ENCODE measurements around the gene EIF2D.

The EIF2D gene

DNA sequence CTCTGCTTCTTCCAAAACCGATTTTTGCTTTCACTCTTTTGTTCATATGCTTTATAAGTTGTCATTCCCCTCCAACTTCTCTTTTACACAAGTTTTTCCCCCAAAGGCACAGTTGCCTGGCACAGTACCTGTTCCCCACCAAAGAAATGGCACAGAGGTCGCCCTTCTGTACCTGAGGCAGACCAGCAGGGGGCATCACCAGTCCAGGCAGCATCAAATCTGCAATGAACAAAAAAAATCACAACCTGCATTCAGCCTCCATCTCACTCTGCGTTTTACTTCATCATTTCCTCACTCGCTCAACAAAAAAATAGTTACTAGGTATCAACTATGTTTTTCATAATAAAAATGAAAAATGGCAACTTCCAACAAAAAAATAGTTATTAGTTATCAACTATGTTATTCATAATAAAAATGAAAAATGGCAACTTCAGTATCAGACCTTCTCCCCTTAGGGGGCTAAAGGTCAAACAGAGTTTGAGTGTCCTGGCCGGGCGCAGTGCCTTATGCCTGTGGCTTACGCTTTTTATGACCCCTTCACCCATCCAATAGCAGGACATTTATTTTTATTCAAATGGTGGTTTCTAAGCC, 4.1 kb downstream of the EIF2D start:
- TF ChIP-seq CTCF (IDR thresholded peaks at IDR 0.05; ENCODE audit: low read depth, low read length): peak; percentile 77
- DNase-seq (ENCODE audit: extremely low read depth, low read depth): no peak

DNA sequence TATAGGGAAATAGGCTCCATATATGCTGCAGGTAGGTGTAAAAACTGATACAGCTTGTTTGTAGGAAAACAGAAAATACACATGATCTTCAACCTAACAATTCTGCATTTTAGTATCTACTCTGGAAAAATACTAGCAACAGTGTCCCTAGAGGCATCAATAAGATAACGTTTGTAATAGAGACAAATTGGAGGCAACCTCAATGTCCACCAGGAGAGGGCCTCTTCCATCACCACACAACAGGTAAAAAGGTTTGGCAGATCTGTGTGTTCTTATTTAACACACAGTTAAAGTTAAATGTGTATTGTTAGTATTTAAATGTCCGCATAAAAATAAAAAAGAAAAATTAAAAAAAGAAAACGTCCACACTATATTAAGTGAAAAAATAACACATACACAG, 5.4 kb downstream of the EIF2D start:
- no peak for DNase-seq (ENCODE audit: extremely low read depth, low read depth)
- TF ChIP-seq CTCF (IDR thresholded peaks at IDR 0.05; ENCODE audit: low read depth, low read length): peak; percentile 29

- no peak for TF ChIP-seq CTCF (IDR thresholded peaks at IDR 0.05; ENCODE audit: low read depth, low read length)
Observed at GRCh38 chr1:206604861-206605260, 7.4 kb downstream of the EIF2D start.

DNA sequence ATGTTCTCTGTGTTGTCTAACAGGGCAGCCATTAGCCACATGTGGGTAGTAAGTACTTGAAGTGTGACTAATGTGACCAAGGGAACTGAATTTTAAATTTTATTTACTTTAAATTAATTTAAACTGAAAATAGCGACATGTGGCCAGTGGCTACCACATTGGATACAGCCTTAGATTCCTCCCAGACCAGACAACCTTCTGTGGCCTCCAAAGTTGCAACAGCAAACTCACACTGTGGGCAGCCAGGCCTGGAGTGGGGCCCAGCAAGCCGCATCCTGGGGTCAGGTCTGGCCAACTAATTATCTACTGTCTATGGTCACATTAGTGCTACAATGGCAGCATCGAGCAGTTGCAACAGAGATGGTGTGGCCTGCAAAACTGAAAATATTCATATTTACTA, 11.7 kb downstream of the EIF2D start:
- no peak for TF ChIP-seq CTCF (IDR thresholded peaks at IDR 0.05; ENCODE audit: low read depth, low read length)
- DNase-seq (ENCODE audit: extremely low read depth, low read depth): no peak

More at GRCh38 chr1:206604861-206605260, 7.4 kb downstream of the EIF2D start:
- no peak for DNase-seq (ENCODE audit: extremely low read depth, low read depth)

DNA sequence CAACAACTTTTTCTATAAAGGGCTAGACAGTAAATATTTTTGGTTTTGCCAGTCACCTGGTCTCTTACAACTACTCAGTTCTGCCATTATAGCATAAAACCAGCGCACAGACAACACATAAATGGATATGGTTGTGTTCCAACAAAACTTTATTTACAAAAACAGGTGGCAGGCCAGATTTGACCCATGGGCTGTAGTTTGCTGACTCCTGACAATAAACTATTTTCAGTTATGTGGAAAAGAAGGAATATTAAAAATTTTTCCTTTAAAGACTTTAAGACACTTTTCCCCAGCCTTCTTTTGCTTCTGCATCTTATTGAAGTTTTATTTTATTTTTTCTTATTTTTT, 16.0 kb downstream of the EIF2D start:
- TF ChIP-seq CTCF (IDR thresholded peaks at IDR 0.05; ENCODE audit: low read depth, low read length): no peak

GRCh38 chr1:206595581-206596318, 16.5 kb downstream of the EIF2D start:
- no peak for TF ChIP-seq CTCF (IDR thresholded peaks at IDR 0.05; ENCODE audit: low read depth, low read length)

More for the DNA sequence above, 16.0 kb downstream of the EIF2D start:
- DNase-seq (ENCODE audit: extremely low read depth, low read depth): no peak

DNA sequence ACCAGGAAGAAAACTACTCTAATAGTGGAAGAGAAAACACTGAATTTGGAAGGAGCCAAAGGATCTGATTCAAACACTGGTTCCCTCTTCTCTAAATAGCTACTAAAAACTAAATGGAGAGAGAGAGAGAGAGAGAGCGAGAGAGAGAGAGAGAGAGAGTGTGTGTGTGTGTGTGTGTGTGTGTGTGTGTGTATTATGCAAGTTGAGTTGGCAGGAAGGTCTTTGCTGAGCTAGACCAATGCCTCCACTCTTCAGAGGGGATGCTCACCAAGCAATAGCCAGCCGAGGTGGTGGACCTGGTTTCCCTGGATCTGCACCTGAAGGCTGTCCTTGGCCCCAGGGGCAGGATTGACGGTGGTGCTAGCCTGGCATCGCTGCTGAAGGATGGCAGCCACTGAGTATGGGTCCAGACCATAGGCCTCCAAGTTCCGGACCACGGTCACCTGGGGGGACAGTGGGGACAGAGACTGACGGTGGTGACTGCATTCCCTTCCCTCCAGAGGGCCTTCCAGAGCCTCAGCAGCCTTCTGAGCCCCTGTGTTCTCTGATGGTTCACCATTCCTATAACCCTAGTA, 18.8 kb downstream of the EIF2D start:
- DNase-seq (ENCODE audit: extremely low read depth, low read depth): no peak
- TF ChIP-seq CTCF (IDR thresholded peaks at IDR 0.05; ENCODE audit: low read depth, low read length): no peak

More at GRCh38 chr1:206595581-206596318, 16.5 kb downstream of the EIF2D start:
- no peak for DNase-seq (ENCODE audit: extremely low read depth, low read depth)

All from AG09319 (cell line).